ENCODE measurements around the gene RASSF5. TPM values are rescaled to one million over a fixed set of nuclear protein-coding genes. Genes with fewer than 3 reads are reported as not detected.

RASSF5 gene
- polyA plus RNA-seq, 1 donor from 2014 or later, result 4.0 TPM

DNA sequence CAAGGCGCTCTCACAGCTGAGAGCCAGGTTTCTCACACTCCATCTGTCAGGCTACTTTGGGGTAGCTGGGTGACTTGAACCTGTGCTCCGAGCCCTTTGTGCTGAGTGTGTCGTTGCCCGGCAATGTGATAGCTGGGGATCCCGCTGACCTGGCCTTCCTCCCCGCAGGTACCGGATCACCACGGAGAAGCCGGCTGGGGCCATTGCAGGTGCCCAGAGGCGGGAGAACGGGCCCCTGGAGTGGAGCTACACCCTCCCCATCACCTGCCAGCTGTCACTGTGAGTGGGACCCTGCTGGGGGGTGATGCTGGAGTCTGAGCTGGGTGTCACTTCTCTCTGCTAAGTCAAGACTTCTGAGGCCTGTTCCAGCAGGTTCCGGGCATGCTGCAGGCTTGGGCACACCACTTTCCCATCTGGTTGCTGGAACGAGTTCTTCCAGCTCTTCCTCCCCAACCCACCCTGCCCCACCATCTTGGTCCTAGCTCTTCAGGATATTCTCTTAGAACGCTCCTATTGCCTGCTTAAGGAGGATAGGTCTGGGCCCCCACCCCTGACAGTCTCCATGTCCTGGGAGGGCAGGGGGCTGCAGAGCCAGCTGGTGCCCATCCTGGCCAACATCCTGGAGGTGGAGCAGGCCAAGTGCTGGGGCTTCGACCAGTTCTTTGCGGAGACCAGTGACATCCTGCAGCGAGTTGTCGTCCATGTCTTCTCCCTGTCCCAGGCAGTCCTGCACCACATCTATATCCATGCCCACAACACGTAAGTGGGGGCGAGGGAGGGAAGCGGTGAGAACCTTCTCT is 29.6 kb upstream of the RASSF5 start:
- no peaks in the 10 kb centered on the region for H4K20me1 ChIP-seq (ENCODE audit: insufficient read depth)
- TF ChIP-seq, protein P1, sequence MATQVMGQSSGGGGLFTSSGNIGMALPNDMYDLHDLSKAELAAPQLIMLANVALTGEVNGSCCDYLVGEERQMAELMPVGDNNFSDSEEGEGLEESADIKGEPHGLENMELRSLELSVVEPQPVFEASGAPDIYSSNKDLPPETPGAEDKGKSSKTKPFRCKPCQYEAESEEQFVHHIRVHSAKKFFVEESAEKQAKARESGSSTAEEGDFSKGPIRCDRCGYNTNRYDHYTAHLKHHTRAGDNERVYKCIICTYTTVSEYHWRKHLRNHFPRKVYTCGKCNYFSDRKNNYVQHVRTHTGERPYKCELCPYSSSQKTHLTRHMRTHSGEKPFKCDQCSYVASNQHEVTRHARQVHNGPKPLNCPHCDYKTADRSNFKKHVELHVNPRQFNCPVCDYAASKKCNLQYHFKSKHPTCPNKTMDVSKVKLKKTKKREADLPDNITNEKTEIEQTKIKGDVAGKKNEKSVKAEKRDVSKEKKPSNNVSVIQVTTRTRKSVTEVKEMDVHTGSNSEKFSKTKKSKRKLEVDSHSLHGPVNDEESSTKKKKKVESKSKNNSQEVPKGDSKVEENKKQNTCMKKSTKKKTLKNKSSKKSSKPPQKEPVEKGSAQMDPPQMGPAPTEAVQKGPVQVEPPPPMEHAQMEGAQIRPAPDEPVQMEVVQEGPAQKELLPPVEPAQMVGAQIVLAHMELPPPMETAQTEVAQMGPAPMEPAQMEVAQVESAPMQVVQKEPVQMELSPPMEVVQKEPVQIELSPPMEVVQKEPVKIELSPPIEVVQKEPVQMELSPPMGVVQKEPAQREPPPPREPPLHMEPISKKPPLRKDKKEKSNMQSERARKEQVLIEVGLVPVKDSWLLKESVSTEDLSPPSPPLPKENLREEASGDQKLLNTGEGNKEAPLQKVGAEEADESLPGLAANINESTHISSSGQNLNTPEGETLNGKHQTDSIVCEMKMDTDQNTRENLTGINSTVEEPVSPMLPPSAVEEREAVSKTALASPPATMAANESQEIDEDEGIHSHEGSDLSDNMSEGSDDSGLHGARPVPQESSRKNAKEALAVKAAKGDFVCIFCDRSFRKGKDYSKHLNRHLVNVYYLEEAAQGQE (IDR thresholded peaks at IDR 0.05; ENCODE audit: borderline replicate concordance), result no peak
- TF ChIP-seq EZH2 (IDR thresholded peaks at IDR 0.05; ENCODE audit: borderline replicate concordance, insufficient read depth, low read length, poor library complexity, severe bottlenecking), result no peak
- TF ChIP-seq, protein P2, sequence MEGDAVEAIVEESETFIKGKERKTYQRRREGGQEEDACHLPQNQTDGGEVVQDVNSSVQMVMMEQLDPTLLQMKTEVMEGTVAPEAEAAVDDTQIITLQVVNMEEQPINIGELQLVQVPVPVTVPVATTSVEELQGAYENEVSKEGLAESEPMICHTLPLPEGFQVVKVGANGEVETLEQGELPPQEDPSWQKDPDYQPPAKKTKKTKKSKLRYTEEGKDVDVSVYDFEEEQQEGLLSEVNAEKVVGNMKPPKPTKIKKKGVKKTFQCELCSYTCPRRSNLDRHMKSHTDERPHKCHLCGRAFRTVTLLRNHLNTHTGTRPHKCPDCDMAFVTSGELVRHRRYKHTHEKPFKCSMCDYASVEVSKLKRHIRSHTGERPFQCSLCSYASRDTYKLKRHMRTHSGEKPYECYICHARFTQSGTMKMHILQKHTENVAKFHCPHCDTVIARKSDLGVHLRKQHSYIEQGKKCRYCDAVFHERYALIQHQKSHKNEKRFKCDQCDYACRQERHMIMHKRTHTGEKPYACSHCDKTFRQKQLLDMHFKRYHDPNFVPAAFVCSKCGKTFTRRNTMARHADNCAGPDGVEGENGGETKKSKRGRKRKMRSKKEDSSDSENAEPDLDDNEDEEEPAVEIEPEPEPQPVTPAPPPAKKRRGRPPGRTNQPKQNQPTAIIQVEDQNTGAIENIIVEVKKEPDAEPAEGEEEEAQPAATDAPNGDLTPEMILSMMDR (IDR thresholded peaks at IDR 0.05; ENCODE audit: poor library complexity, severe bottlenecking), result no peak
- no peak for TF ChIP-seq MXI1 (conservative IDR thresholded peaks at IDR 0.05; ENCODE audit: poor library complexity, severe bottlenecking)
- no peak for TF ChIP-seq TAF1 (IDR thresholded peaks at IDR 0.05; ENCODE audit: low read depth)
- TF ChIP-seq POLR2AphosphoS5 (IDR thresholded peaks at IDR 0.05), result no peak
- no peak for TF ChIP-seq SMC3 (conservative IDR thresholded peaks at IDR 0.05; ENCODE audit: poor library complexity)
- no peak for TF ChIP-seq EP300 (conservative IDR thresholded peaks at IDR 0.05; ENCODE audit: poor library complexity, severe bottlenecking)
- no peak overlapping the region for H3K4me3 ChIP-seq (ENCODE audit: low read length)
- H3K9ac ChIP-seq (ENCODE audit: low read length), result no peak overlapping the region
- no peak overlapping the region for H2AFZ ChIP-seq (ENCODE audit: low read depth, low read length)
- no peak overlapping the region for H3K4me2 ChIP-seq (ENCODE audit: low read length)
- H3K36me3 ChIP-seq (ENCODE audit: insufficient read depth, low read length), result no peaks in the 10 kb centered on the region
- no peak overlapping the region for H3K27ac ChIP-seq (ENCODE audit: low read length)
- no peaks in the 10 kb centered on the region for H3K79me2 ChIP-seq (replicated peaks; ENCODE audit: insufficient read depth, low read length)
- no peaks in the 10 kb centered on the region for H3K9me3 ChIP-seq (ENCODE audit: low read length)
- no peaks in the 10 kb centered on the region for H3K27me3 ChIP-seq (ENCODE audit: insufficient read depth, low read depth, low read length)
- no peaks in the 10 kb centered on the region for H3F3A ChIP-seq (ENCODE audit: insufficient read depth, low read length, poor library complexity, severe bottlenecking)
- no peaks in the 10 kb centered on the region for H3K9me2 ChIP-seq (ENCODE audit: insufficient read depth, low read length)

DNA sequence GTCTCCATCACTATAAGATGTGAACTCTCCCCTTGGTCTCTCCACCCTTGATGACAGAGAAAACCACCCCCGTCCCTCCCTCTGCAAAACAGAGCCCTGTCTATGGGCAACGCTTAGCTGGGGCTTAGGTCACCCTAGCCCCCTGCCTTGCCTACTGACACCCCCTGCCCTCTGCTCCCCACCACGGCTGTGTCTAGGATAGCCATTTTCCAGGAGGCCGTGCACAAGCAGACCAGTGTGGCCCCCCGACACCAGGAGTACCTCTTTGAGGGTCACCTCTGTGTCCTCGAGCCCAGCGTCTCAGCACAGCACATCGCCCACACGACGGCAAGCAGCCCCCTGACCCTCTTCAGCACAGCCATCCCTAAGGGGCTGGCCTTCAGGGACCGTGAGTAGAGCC is 28.6 kb upstream of the RASSF5 start:
- H3K79me2 ChIP-seq (replicated peaks; ENCODE audit: insufficient read depth, low read length), result no peaks in the 10 kb centered on the region
- no peak overlapping the region for H3K9ac ChIP-seq (ENCODE audit: low read length)
- no peaks in the 10 kb centered on the region for H3K9me2 ChIP-seq (ENCODE audit: insufficient read depth, low read length)
- H3K4me3 ChIP-seq (ENCODE audit: low read length), result no peak overlapping the region
- no peak overlapping the region for H2AFZ ChIP-seq (ENCODE audit: low read depth, low read length)
- no peak overlapping the region for H3K4me2 ChIP-seq (ENCODE audit: low read length)
- no peak overlapping the region for H3K27ac ChIP-seq (ENCODE audit: low read length)
- no peaks in the 10 kb centered on the region for H3K9me3 ChIP-seq (ENCODE audit: low read length)
- no peak for TF ChIP-seq EP300 (conservative IDR thresholded peaks at IDR 0.05; ENCODE audit: poor library complexity, severe bottlenecking)
- no peak for TF ChIP-seq POLR2AphosphoS5 (IDR thresholded peaks at IDR 0.05)
- no peaks in the 10 kb centered on the region for H4K20me1 ChIP-seq (ENCODE audit: insufficient read depth)
- no peaks in the 10 kb centered on the region for H3F3A ChIP-seq (ENCODE audit: insufficient read depth, low read length, poor library complexity, severe bottlenecking)
- no peaks in the 10 kb centered on the region for H3K27me3 ChIP-seq (ENCODE audit: insufficient read depth, low read depth, low read length)
- H3K36me3 ChIP-seq (ENCODE audit: insufficient read depth, low read length), result no peaks in the 10 kb centered on the region

Measured in neural cell (in vitro differentiated cells).